GM13977 (cell line): ENCODE data around the gene AIFM3.

Experiments used
- DNase-seq: peaks from one replicate; pipeline ENCODE4 v3.0.0; 2012; ENCODE audit warnings: low spot score
- in situ Hi-C: fragments of 300-500 bp; cut with MboI; formaldehyde crosslinking; loops from one replicate; pipeline ENCODE4 v1.12.0; 2022; ENCODE audit warnings: low sequenced_read_pairs, low pct_unique_long_range_greater_than_20kb, mixed read lengths, inconsistent platforms; ENCODE audit not compliant: unreplicated experiment
- TF ChIP-seq, protein P1 (sequence below): IDR thresholded peaks from 2 replicates; pipeline ENCODE4 v1.5.1; 2012; ENCODE audit warnings: mild to moderate bottlenecking, control low read depth; ENCODE audit not compliant: insufficient read depth; ENCODE audit errors: extremely low read depth, missing control alignments

Gene AIFM3

GRCh38 chr22:20996598-20997535 is 29.8 kb downstream of the AIFM3 start:
- TF ChIP-seq, protein P1, sequence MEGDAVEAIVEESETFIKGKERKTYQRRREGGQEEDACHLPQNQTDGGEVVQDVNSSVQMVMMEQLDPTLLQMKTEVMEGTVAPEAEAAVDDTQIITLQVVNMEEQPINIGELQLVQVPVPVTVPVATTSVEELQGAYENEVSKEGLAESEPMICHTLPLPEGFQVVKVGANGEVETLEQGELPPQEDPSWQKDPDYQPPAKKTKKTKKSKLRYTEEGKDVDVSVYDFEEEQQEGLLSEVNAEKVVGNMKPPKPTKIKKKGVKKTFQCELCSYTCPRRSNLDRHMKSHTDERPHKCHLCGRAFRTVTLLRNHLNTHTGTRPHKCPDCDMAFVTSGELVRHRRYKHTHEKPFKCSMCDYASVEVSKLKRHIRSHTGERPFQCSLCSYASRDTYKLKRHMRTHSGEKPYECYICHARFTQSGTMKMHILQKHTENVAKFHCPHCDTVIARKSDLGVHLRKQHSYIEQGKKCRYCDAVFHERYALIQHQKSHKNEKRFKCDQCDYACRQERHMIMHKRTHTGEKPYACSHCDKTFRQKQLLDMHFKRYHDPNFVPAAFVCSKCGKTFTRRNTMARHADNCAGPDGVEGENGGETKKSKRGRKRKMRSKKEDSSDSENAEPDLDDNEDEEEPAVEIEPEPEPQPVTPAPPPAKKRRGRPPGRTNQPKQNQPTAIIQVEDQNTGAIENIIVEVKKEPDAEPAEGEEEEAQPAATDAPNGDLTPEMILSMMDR: no peak
- no peak for DNase-seq
- in situ Hi-C loops: no loop called here

GRCh38 chr22:20997536-20998257 is 30.6 kb downstream of the AIFM3 start:
- no peak for DNase-seq
- TF ChIP-seq, protein P1: no peak
- in situ Hi-C loops: no loop called here

DNA sequence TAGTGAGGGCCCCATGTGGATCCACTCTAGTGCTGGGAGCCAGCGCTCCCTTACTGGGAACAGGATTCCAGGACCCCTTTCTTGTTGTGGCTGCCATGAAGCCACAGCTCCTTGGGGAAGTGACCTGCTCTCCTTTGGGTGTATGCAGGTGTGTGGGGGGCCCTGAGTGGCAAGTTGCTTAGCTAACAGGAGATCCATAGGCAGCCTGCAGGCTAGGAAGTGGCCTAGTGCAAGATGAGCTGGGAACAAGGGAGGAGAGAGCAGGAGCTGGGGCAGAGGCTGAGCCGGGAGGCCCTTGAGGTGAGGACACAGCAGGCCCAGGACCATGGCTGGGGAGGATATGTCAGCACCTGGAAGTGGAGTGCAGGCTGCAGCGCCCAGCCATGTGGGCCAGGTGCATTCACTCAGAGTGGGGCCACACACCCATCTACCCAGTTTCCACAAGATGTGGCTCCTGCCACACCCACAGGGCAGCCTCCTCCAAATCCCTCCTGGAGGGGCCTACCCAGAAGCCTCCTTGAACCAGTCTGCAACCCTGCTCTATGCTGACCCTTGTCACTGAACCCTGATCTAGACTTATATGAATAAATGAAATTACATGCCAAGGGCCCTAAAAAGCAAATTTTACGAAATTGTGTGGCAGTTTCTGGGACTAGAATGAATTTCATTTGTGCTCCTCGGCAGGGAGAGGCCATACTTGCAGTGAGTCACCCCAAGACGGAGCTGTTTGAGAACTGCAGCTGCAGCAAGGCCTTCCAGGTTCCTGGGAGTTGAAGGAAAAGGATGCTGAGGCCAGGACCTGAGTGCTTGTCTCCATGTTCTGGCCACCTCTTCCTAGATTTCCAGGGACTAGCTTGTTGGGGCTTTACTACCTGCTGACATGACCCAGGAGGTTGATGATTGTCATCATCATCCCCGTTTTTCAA is 31.6 kb downstream of the AIFM3 start:
- in situ Hi-C loops: no loop called here
- DNase-seq: no peak
- TF ChIP-seq, protein P1: no peak

- TF ChIP-seq, protein P1: no peak
- no peak for DNase-seq
- in situ Hi-C loops: no loop called here
Measured at GRCh38 chr22:20999350-21000206, 32.5 kb downstream of the AIFM3 start.

GRCh38 chr22:21000207-21000986 is 33.3 kb downstream of the AIFM3 start:
- TF ChIP-seq, protein P1: no peak
- no peak for DNase-seq
- in situ Hi-C loops: no loop called here
